CD4-positive, CD25-positive, alpha-beta regulatory T cell (primary cell): Measurements from ENCODE around the gene TWF2. TPM values are rescaled to one million over a fixed set of nuclear protein-coding genes. Genes with fewer than 3 reads are reported as not detected.

Experiments
- ATAC-seq, 2 donors: fragments of 150-1000 bp; cut with Tn5 transposase; one replicate each; pipeline ENCODE4 v1.10.0; 2021; ENCODE audit warnings: low read depth in 2 of 2, moderate number of reproducible peaks in 2 of 2, moderate library complexity in 1 of 2
- DNase-seq, 3 donors: peaks; one replicate each; pipeline versions ENCODE4 v3.0.0 to v3.0.0-alpha.2; 2012 to 2022; ENCODE audit warnings: mixed read lengths in 1 of 3
- H3K27ac ChIP-seq: one replicate; pipeline ENCODE4 v1.7.0; 2013; ENCODE audit warnings: mild to moderate bottlenecking, low read length; ENCODE audit not compliant: insufficient read depth, poor library complexity, severe bottlenecking
- H3K27me3 ChIP-seq: one replicate; pipeline ENCODE4 v1.7.0; 2013; ENCODE audit warnings: low read length; ENCODE audit not compliant: control insufficient read depth, insufficient read depth
- H3K36me3 ChIP-seq: one replicate; pipeline ENCODE4 v1.7.0; 2013; ENCODE audit warnings: mild to moderate bottlenecking, low read length, moderate library complexity; ENCODE audit not compliant: control insufficient read depth, insufficient read depth
- H3K4me1 ChIP-seq: 2 replicates; pipeline ENCODE4 v1.7.0; 2013; ENCODE audit warnings: mild to moderate bottlenecking, low read length; ENCODE audit not compliant: insufficient read depth, control insufficient read depth, poor library complexity, severe bottlenecking
- H3K4me3 ChIP-seq: one replicate; pipeline ENCODE4 v1.7.0; 2013; ENCODE audit warnings: low read depth, mild to moderate bottlenecking, low read length, moderate library complexity
- H3K9me3 ChIP-seq, 2 experiments: 1 replicate in 1 of 2; 2 replicates in 1 of 2; pipeline ENCODE4 v1.7.0; 2013; ENCODE audit warnings: low read length in 2 of 2, mild to moderate bottlenecking in 1 of 2, moderate library complexity in 1 of 2; ENCODE audit not compliant: control insufficient read depth in 2 of 2
- H3K27ac Mint-ChIP-seq, 3 donors: one replicate each; pipeline ENCODE4 v1.8.0; 2020 to 2022; ENCODE audit warnings: mild to moderate bottlenecking in 3 of 3, mixed read lengths in 3 of 3, moderate library complexity in 2 of 3
- H3K27me3 Mint-ChIP-seq: one replicate; pipeline ENCODE4 v1.8.0; 2022; ENCODE audit warnings: mild to moderate bottlenecking, mixed read lengths
- H3K36me3 Mint-ChIP-seq: one replicate; pipeline ENCODE4 v1.8.0; 2020; ENCODE audit warnings: mixed read lengths
- H3K4me1 Mint-ChIP-seq, 4 donors: one replicate each; pipeline ENCODE4 v1.8.0; 2020 to 2022; ENCODE audit warnings: mixed read lengths in 4 of 4, mild to moderate bottlenecking in 1 of 4
- H3K4me3 Mint-ChIP-seq, 4 donors: one replicate each; pipeline ENCODE4 v1.8.0; 2020 to 2022; ENCODE audit warnings: mild to moderate bottlenecking in 4 of 4, mixed read lengths in 4 of 4, moderate library complexity in 3 of 4
- H3K9me3 Mint-ChIP-seq, 7 donors: one replicate each; pipeline ENCODE4 v1.8.0; 2020 to 2022; ENCODE audit warnings: mixed read lengths in 7 of 7, mild to moderate bottlenecking in 3 of 7, moderate library complexity in 2 of 7
- polyA plus RNA-seq, 4 donors: library from polyadenylated mRNA; unstranded; fragments of 300-500 nt; fragmentation: Illumina TruSeq; gene quantifications; one replicate each; pipeline ENCODE4 v1.2.3, GENCODE V29; 2021
- total RNA-seq: library from RNA; stranded (reverse); gene quantifications from one replicate; pipeline ENCODE4 v1.2.3, GENCODE V29; 2022

The TWF2 gene
- total and polyA plus RNA-seq, 5 donors from 2014 or later, result 62.4 to 142 (median 124) TPM

DNA sequence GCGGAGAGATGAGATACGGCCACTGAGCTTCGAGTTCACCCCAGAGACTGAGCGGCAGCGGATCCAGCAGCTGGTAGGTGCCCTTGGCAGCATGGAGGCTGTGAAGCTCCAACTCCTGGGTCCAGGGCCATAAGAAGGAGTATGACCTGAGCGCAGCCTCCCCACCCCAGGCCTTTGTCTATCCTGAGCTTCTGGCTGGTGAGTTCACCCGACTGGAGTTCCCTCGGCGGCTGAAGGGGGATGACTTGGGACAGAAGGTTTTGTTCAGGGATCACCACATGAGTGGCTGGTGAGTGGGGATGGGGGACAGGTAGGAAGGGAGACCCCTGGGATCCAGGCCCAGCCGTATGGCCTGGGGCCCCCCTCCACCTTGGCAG, 9.2 kb upstream of the TWF2 start:
- peaks cover 34% of the 10 kb centered on the region for H3K36me3 Mint-ChIP-seq
- no peaks in the 10 kb centered on the region for H3K9me3 Mint-ChIP-seq
- H3K27ac Mint-ChIP-seq, result peak overlapping the region; percentile 93 to 95 (median 94)
- H3K4me3 ChIP-seq, result no peak overlapping the region
- H3K4me3 Mint-ChIP-seq, result peak overlapping the region; percentile 87 to 96 (median 94)
- no peak overlapping the region for H3K27ac ChIP-seq
- H3K9me3 ChIP-seq, result no peaks in the 10 kb centered on the region
- H3K36me3 ChIP-seq, result peaks cover 20% of the 10 kb centered on the region
- H3K4me1 ChIP-seq, result peaks cover 77% of the 10 kb centered on the region
- DNase-seq, result no peak
- ATAC-seq, result no peak
- H3K27me3 Mint-ChIP-seq, result no peaks in the 10 kb centered on the region
- H3K4me1 Mint-ChIP-seq, result peaks cover 4 to 94% (median 59%) of the 10 kb centered on the region in 4 donors
- H3K27me3 ChIP-seq, result no peaks in the 10 kb centered on the region

DNA sequence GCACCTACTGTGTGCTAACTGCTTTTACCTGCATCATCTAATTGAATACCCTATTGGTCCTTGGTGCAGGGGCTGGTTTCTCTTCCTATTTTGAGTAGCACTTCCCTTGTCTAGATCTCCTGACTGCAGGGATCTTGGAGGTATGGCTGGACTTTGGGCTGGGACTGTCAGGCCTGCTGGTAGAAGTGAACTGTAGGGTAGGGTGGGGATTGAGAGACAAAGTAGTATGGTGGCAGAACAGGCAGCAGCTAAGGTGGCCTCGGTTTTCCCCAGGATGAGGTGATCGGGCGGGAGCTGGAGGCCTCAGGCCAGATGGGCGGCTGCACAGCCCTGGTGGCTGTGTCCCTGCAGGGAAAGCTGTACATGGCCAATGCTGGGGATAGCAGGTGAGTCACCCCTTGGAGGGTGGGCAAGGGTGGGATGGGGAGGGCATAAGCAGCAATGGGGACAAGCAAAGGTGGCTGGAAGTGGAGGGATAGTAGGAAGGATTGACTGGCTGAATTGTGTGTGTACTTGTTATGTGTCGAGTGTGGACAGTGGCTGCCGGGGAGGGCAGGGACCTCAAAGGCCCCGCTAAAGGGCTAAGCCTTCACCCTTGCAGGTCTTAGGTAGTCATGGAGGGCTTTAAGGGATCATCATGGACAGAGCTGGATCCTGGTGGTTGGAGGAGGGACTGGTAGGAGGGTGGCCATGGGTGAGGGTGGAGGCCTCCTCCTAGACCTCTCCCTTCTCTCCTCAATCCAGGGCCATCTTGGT, 8.6 kb upstream of the TWF2 start:
- peak overlapping the region; percentile 69 for H3K4me3 ChIP-seq
- no peak for ATAC-seq
- H3K4me3 Mint-ChIP-seq, result peak overlapping the region; percentile 87 to 96 (median 94)
- peak overlapping the region; percentile 93 to 95 (median 94) for H3K27ac Mint-ChIP-seq
- H3K9me3 Mint-ChIP-seq, result no peaks in the 10 kb centered on the region
- H3K36me3 Mint-ChIP-seq, result peaks cover 31% of the 10 kb centered on the region
- no peaks in the 10 kb centered on the region for H3K27me3 Mint-ChIP-seq
- no peaks in the 10 kb centered on the region for H3K9me3 ChIP-seq
- H3K4me1 ChIP-seq, result peaks cover 71% of the 10 kb centered on the region
- H3K27ac ChIP-seq, result peak overlapping the region; percentile 89
- no peaks in the 10 kb centered on the region for H3K27me3 ChIP-seq
- peaks cover 3 to 91% (median 57%) of the 10 kb centered on the region in 4 donors for H3K4me1 Mint-ChIP-seq
- DNase-seq, result no peak
- H3K36me3 ChIP-seq, result peaks cover 20% of the 10 kb centered on the region

DNA sequence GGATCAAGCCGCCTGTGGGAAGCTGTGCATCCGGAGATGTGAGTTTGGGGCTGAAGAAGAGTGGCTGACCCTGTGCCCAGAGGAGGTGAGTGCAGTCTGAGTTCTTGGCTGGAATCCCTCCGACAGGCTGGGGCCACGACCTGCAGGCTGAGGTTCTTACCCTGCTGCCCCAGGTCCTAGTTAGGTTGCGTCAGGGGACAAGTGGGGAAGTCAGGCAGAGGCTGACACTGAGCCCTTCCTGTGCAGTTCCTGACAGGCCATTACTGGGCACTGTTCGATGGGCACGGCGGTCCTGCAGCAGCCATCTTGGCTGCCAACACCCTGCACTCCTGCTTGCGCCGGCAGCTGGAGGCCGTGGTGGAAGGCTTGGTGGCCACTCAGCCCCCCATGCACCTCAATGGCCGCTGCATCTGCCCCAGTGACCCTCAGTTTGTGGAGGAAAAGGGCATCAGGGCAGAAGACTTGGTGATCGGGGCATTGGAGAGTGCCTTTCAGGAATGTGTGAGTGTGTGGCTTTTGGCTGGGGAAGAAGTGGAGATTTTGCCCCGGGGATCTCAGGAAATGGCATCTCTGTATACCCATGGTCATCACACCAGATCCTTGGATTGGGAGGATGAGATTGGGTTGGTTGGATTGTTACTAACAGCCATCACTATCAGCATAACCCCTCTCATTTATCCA, 7.9 kb upstream of the TWF2 start:
- no peak for DNase-seq
- Mint-ChIP-seq H3K27me3 (no peaks in the 10 kb centered on the region), H3K27ac (peak overlapping the region; percentile 91 to 95 (median 94)), H3K4me3 (peak overlapping the region; percentile 87 to 96 (median 94)), H3K9me3 (no peaks in the 10 kb centered on the region), H3K4me1 (peaks cover 4 to 89% (median 57%) of the 10 kb centered on the region in 4 donors), H3K36me3 (peaks cover 29% of the 10 kb centered on the region)
- H3K36me3 ChIP-seq, result peaks cover 20% of the 10 kb centered on the region
- no peaks in the 10 kb centered on the region for H3K27me3 ChIP-seq
- peaks cover 65% of the 10 kb centered on the region for H3K4me1 ChIP-seq
- ATAC-seq, result no peak
- H3K27ac ChIP-seq, result peak overlapping the region; percentile 89
- peak overlapping the region; percentile 69 for H3K4me3 ChIP-seq
- no peaks in the 10 kb centered on the region for H3K9me3 ChIP-seq

GRCh38 chr3:52246264-52246620, 7.3 kb upstream of the TWF2 start:
- H3K4me1 ChIP-seq, result peaks cover 68% of the 10 kb centered on the region
- no peak for DNase-seq
- peaks cover 29% of the 10 kb centered on the region for H3K36me3 Mint-ChIP-seq

GRCh38 chr3:52245322-52246263, 6.6 kb upstream of the TWF2 start, which contains the start of gene PPM1M:
PPM1M (plus strand) TSS chr3:52245759; CDS start chr3:52245825, 66 bp downstream.
- Mint-ChIP-seq H3K9me3 (no peaks in the 10 kb centered on the region), H3K27me3 (no peaks in the 10 kb centered on the region), H3K4me3 (peak within 1 kb of the TSS; percentile 87 to 96 (median 94)), H3K4me1 (peaks cover 8 to 89% (median 64%) of the 10 kb centered on the region in 4 donors), H3K36me3 (peaks cover 27% of the 10 kb centered on the region), H3K27ac (peak within 1 kb of the TSS; percentile 95 to 97 (median 96))
- no peaks in the 10 kb centered on the region for H3K9me3 ChIP-seq
- DNase-seq, result peak; percentile 70 to 83 (median 78)
- peaks cover 17% of the 10 kb centered on the region for H3K36me3 ChIP-seq
- no peaks in the 10 kb centered on the region for H3K27me3 ChIP-seq
- H3K4me3 ChIP-seq, result peak within 1 kb of the TSS; percentile 69
- ATAC-seq, result peak; percentile 57 to 66
- peak within 1 kb of the TSS; percentile 89 for H3K27ac ChIP-seq
- peaks cover 73% of the 10 kb centered on the region for H3K4me1 ChIP-seq

More at GRCh38 chr3:52246264-52246620, 7.3 kb upstream of the TWF2 start:
- no peaks in the 10 kb centered on the region for H3K27me3 Mint-ChIP-seq
- peaks cover 8 to 88% (median 60%) of the 10 kb centered on the region in 4 donors for H3K4me1 Mint-ChIP-seq
- H3K9me3 ChIP-seq, result no peaks in the 10 kb centered on the region
- H3K4me3 Mint-ChIP-seq, result peak overlapping the region; percentile 87 to 96 (median 94)
- H3K4me3 ChIP-seq, result peak overlapping the region; percentile 69
- H3K36me3 ChIP-seq, result peaks cover 20% of the 10 kb centered on the region
- peak; percentile 2 to 3 for ATAC-seq
- H3K27me3 ChIP-seq, result no peaks in the 10 kb centered on the region
- no peaks in the 10 kb centered on the region for H3K9me3 Mint-ChIP-seq
- peak overlapping the region; percentile 89 for H3K27ac ChIP-seq
- H3K27ac Mint-ChIP-seq, result peak overlapping the region; percentile 91 to 95 (median 94)

- Mint-ChIP-seq H3K4me1 (peaks cover 8 to 88% (median 64%) of the 10 kb centered on the region in 4 donors), H3K27ac (peak overlapping the region; percentile 95 to 97 (median 96)), H3K9me3 (no peaks in the 10 kb centered on the region), H3K4me3 (peak overlapping the region; percentile 78 to 96 (median 86)), H3K36me3 (peaks cover 17% of the 10 kb centered on the region), H3K27me3 (peaks cover 6% of the 10 kb centered on the region)
- peaks cover 75% of the 10 kb centered on the region for H3K4me1 ChIP-seq
- no peaks in the 10 kb centered on the region for H3K9me3 ChIP-seq
- ATAC-seq (peak in 1 of 2 donors; percentile 2), DNase-seq (peak in 1 of 3 donors; percentile 33)
- no peaks in the 10 kb centered on the region for H3K27me3 ChIP-seq
- peak overlapping the region; percentile 89 for H3K27ac ChIP-seq
- H3K4me3 ChIP-seq, result peak overlapping the region; percentile 32
- peaks cover 8% of the 10 kb centered on the region for H3K36me3 ChIP-seq
These were observed 5.1 kb upstream of the TWF2 start for GRCh38 chr3:52243791-52244628.
